Endothelial cell of umbilical vein (primary cell): ENCODE measurements around the gene SRP68. TPM values are rescaled to one million over a fixed set of nuclear protein-coding genes. Genes with fewer than 3 reads are reported as not detected.

Source experiments
- BruUV-seq: library from RNA; stranded (reverse); fragments of 400-500 nt; replicated peaks from 2 replicates; lab custom pipeline; 2021; lab: Mats Ljungman, UMichigan
- CTCF ChIA-PET: fragments of 300-600, 350-600 bp; sonication (Branson Sonifier 250); formaldehyde crosslinking; loops from one replicate; lab custom pipeline; 2021; ENCODE audit warnings: antibody characterized with exemption, inconsistent platforms; lab: Charles Lee
- POLR2A ChIA-PET: fragments of 300-600, 350-600 bp; sonication (Branson Sonifier 250); formaldehyde crosslinking; loops from one replicate; lab custom pipeline; 2021; ENCODE audit warnings: antibody characterized with exemption, inconsistent platforms; lab: Charles Lee
- DNase-seq: peaks from one replicate; pipeline ENCODE4 v3.0.0-alpha.2; 2011; ENCODE audit warnings: low read depth, low spot score
- FAIRE-seq: peaks from 2 replicates; lab custom pipeline; 2011; peaks lifted over from hg19 to GRCh38; lab: Jason Lieb, UNC
- H2AFZ ChIP-seq: 2 replicates; pipeline ENCODE4 v1.6.0; 2012; ENCODE audit warnings: low read depth, low read length, control low read depth, inconsistent platforms
- H3K27ac ChIP-seq: 2 replicates; pipeline ENCODE4 v1.5.1; 2011; ENCODE audit warnings: low read depth, mild to moderate bottlenecking, control low read depth, low read length, moderate library complexity; ENCODE audit not compliant: insufficient read depth
- H3K27me3 ChIP-seq, 2 experiments: 2 replicates each; pipeline versions ENCODE4 v1.6.0 to v1.6.1; 2011; ENCODE audit warnings: low read length in 2 of 2, mixed read lengths in 1 of 2; ENCODE audit not compliant: control insufficient read depth in 2 of 2, insufficient read depth in 2 of 2
- H3K36me3 ChIP-seq, 2 experiments: 2 replicates in 1 of 2; 3 replicates in 1 of 2; pipeline ENCODE4 v1.5.1; 2011; ENCODE audit warnings: low read length in 2 of 2, mild to moderate bottlenecking in 1 of 2, moderate library complexity in 1 of 2; ENCODE audit not compliant: control insufficient read depth in 2 of 2, insufficient read depth in 2 of 2; ENCODE audit errors: extremely low read depth in 1 of 2
- H3K4me1 ChIP-seq: 3 replicates; pipeline ENCODE4 v1.5.1; 2011; ENCODE audit warnings: mild to moderate bottlenecking, low read length; ENCODE audit not compliant: control insufficient read depth, insufficient read depth; ENCODE audit errors: extremely low read depth
- H3K4me2 ChIP-seq: 2 replicates; pipeline ENCODE4 v1.6.1; 2011; ENCODE audit warnings: low read length, control low read depth, mixed read lengths; ENCODE audit not compliant: insufficient read depth
- H3K4me3 ChIP-seq, 3 experiments: fragments of 200-600 bp in 1 of 3; sonication (generic), shearing (Covaris generic) in 1 of 3; replicated peaks in 1 of 3; 2 replicates each; pipeline ENCODE4 v1.5.1; 2011 to 2016; ENCODE audit warnings: control low read depth in 3 of 3, low read length in 3 of 3, mild to moderate bottlenecking in 2 of 3, inconsistent platforms in 1 of 3, low read depth in 1 of 3, moderate library complexity in 1 of 3; ENCODE audit not compliant: insufficient read depth in 1 of 3
- H3K79me2 ChIP-seq: 2 replicates; pipeline ENCODE4 v1.6.0; 2012; ENCODE audit warnings: low read length, inconsistent platforms; ENCODE audit not compliant: control insufficient read depth, insufficient read depth
- H3K9ac ChIP-seq: replicated peaks from 2 replicates; pipeline ENCODE3; 2011; ENCODE audit warnings: low read length, control low read depth; ENCODE audit not compliant: insufficient read depth; ENCODE audit errors: extremely low read depth
- H3K9me1 ChIP-seq: replicated peaks from 3 replicates; pipeline ENCODE4 v1.6.0; 2011; ENCODE audit warnings: mild to moderate bottlenecking, low read length; ENCODE audit not compliant: control insufficient read depth, insufficient read depth; ENCODE audit errors: extremely low read depth
- H3K9me3 ChIP-seq: replicated peaks from 2 replicates; pipeline ENCODE4 v1.5.1; 2012; ENCODE audit warnings: low read length, inconsistent platforms; ENCODE audit not compliant: control insufficient read depth, insufficient read depth
- H4K20me1 ChIP-seq: replicated peaks from 2 replicates; pipeline ENCODE3; 2011; ENCODE audit warnings: mild to moderate bottlenecking, low read length; ENCODE audit not compliant: control insufficient read depth, insufficient read depth; ENCODE audit errors: extremely low read depth
- EZH2 ChIP-seq: IDR thresholded peaks from 2 replicates; pipeline ENCODE4 v1.6.1; 2012; ENCODE audit warnings: borderline replicate concordance, low read depth, mild to moderate bottlenecking, moderate library complexity, low read length, inconsistent platforms; ENCODE audit not compliant: severe bottlenecking
- FOS ChIP-seq: IDR thresholded peaks from 2 replicates; pipeline ENCODE4 v1.6.1; 2011; ENCODE audit warnings: mild to moderate bottlenecking, low read length, moderate library complexity, borderline replicate concordance; ENCODE audit not compliant: insufficient read depth
- GATA2 ChIP-seq: IDR thresholded peaks from 2 replicates; pipeline ENCODE4 v1.7.0; 2011; ENCODE audit warnings: low read depth, mild to moderate bottlenecking, moderate library complexity, mixed read lengths, low read length; ENCODE audit not compliant: insufficient read length, insufficient read depth
- JUN ChIP-seq: IDR thresholded peaks from 2 replicates; pipeline ENCODE4 v1.6.1; 2011; ENCODE audit warnings: borderline replicate concordance, low read depth; ENCODE audit not compliant: insufficient read length, insufficient read depth
- MYC ChIP-seq: IDR thresholded peaks from one replicate; pipeline ENCODE4 v1.6.1; 2011; ENCODE audit warnings: mild to moderate bottlenecking, low read depth, low read length
- POLR2A ChIP-seq: IDR thresholded peaks from 2 replicates; pipeline ENCODE4 v1.6.1; 2012; ENCODE audit warnings: low read depth, mild to moderate bottlenecking, control low read depth, low read length
- POLR2AphosphoS5 ChIP-seq: IDR thresholded peaks from 2 replicates; pipeline ENCODE4 v1.6.1; 2012; ENCODE audit warnings: low read depth, mild to moderate bottlenecking, control low read depth, low read length, moderate library complexity; ENCODE audit not compliant: insufficient read depth
- dilution Hi-C: fragments of 300-500 bp; cut with MboI; formaldehyde crosslinking; loops from one replicate; pipeline ENCODE4 v1.15.0; 2019; ENCODE audit warnings: low sequenced_read_pairs; ENCODE audit not compliant: extremely low pct_ligation_motif_present
- intact Hi-C: fragments of 100-400 bp; cut with micrococcal nuclease; formaldehyde crosslinking; loops from one replicate; pipeline ENCODE4 v1.10.0; 2022
- polyA plus RNA-seq, 4 experiments: library from polyadenylated mRNA; depleted of rRNA in 3 of 4; stranded (reverse) in 3 of 4; unstranded in 1 of 4; fragments of >200 nt; gene quantifications; 2 replicates each; pipeline versions ENCODE4 v1.2.1 to v1.2.3, GENCODE V29; 2011 to 2012; ENCODE audit warnings: missing spikeins in 1 of 4
- total RNA-seq: library from RNA; stranded (reverse); gene quantifications from 2 replicates; pipeline ENCODE4 v1.2.3, GENCODE V29; 2021
- TF ChIP-seq, protein P1 (sequence below): IDR thresholded peaks from 2 replicates; pipeline ENCODE4 v1.6.1; 2011; ENCODE audit not compliant: insufficient read depth, insufficient read length
- TF ChIP-seq, protein P2 (sequence below), 2 donors: IDR thresholded peaks; 1 replicate in 1 of 2; 2 replicates in 1 of 2; pipeline ENCODE4 v1.5.1; 2011; ENCODE audit warnings: low read length in 2 of 2, mild to moderate bottlenecking in 2 of 2, moderate library complexity in 2 of 2, control low read depth in 1 of 2, inconsistent platforms in 1 of 2, low read depth in 1 of 2; ENCODE audit not compliant: insufficient read depth in 1 of 2; ENCODE audit errors: extremely low read depth in 1 of 2

Gene SRP68
- total and polyA plus RNA-seq, 2 donors (not counting 3 experiments of a cell fraction or from before 2014, with no cell fraction given), result 64.6 to 81.7 TPM

DNA sequence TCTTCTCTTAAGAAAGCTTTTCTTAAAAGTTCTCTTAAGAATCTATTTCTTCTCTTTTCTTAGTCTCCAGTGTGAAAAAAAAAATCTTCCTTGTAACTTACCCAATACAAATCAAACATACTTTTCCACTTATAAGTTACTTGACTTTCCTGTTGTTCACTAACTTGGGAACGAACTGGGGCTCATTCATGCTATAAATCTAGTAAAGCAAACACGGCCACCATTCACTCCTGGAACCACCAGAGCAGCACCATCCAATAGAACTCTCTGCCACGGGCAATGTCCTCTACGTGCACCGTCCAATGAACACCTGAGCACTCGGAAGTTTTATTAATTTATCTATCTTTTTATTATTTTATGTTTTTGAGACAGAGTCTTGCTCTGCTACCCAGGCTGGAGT is 20.8 kb downstream of the SRP68 start:
- H3K9ac ChIP-seq, result no peak overlapping the region
- dilution Hi-C loops (no loop called here), intact Hi-C loops (no loop called here)
- H3K27ac ChIP-seq, result no peak overlapping the region
- H3K9me3 ChIP-seq, result no peaks in the 10 kb centered on the region
- H3K9me1 ChIP-seq, result no peaks in the 10 kb centered on the region
- no peak overlapping the region for H3K4me3 ChIP-seq
- no peak overlapping the region for H2AFZ ChIP-seq
- no TSS peak for BruUV-seq
- ChIA-PET CTCF (no interaction called here), POLR2A (no interaction called here)
- no peak for DNase-seq
- H3K27me3 ChIP-seq, result no peaks in the 10 kb centered on the region
- no peak overlapping the region for H3K4me2 ChIP-seq
- TF ChIP-seq POLR2A (no peak), EZH2 (no peak), POLR2AphosphoS5 (no peak), JUN (no peak)
- FAIRE-seq, result no peak
- peaks cover 16 to 29% of the 10 kb centered on the region in 2 experiments for H3K36me3 ChIP-seq
- peaks cover 18% of the 10 kb centered on the region for H3K4me1 ChIP-seq
- H4K20me1 ChIP-seq, result no peaks in the 10 kb centered on the region
- H3K79me2 ChIP-seq, result peaks cover 20% of the 10 kb centered on the region

DNA sequence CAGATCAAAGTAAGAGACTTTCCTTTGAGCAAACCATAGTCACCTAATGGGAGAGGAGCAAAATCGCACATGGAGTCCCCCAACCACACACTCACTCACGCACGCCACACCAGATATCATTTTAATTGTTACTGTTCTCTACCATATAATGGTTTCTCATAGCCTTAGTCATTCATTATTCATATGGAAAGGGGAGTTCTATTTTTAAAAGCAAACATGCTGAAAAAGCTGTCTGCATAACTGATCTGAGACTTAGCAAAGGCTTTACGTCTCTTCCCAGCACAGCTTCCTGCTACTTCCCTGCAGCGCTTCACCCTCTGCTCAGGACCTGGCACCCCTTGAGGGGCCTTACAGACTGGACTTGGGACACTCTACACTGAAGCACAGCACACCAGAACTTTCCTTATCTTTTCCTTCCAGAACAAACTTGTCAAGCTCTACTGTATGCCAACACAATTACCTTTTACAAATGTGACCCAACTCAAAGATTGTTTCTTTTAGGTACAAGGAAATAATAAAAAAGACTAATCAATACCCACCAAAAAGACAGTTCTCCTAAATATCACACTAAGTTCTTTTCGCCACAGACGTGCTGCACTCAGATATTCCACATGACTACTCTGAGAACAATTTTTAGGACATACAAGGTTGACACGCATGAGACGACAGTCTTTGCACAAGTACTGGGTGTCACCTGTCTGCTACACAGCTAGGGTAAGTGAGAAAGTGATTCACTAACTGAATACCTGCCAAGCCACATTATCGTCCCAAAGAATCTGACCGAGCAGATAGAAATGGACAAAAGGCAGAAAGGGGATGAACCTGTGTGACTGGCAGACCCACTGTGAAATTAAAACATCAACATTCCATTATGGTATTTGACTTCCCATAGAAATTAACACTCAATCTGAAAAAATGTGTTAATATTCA is 21.5 kb downstream of the SRP68 start:
- intact Hi-C loops, result no loop called here
- dilution Hi-C loops, result no loop called here
- CTCF ChIA-PET, result interaction anchor here (1.1 kb wide), 1 partner anchor 37 kb away, joined by 3 read pairs; no protein-coding TSS in a partner anchor
- no peak for DNase-seq
- Histone ChIP-seq H3K27me3 (no peaks in the 10 kb centered on the region), H4K20me1 (no peaks in the 10 kb centered on the region), H3K9me3 (no peaks in the 10 kb centered on the region), H3K4me2 (no peak overlapping the region), H3K36me3 (peaks cover 16 to 30% of the 10 kb centered on the region in 2 experiments), H3K4me3 (no peak overlapping the region), H3K4me1 (peaks cover 18% of the 10 kb centered on the region), H3K79me2 (peaks cover 20% of the 10 kb centered on the region), H3K9me1 (no peaks in the 10 kb centered on the region), H3K27ac (no peak overlapping the region), H2AFZ (no peak overlapping the region), H3K9ac (no peak overlapping the region)
- no TSS peak for BruUV-seq
- TF ChIP-seq MYC (no peak), POLR2A (no peak), EZH2 (no peak), POLR2AphosphoS5 (no peak), GATA2 (no peak), FOS (no peak), JUN (no peak)
- TF ChIP-seq, protein P1, sequence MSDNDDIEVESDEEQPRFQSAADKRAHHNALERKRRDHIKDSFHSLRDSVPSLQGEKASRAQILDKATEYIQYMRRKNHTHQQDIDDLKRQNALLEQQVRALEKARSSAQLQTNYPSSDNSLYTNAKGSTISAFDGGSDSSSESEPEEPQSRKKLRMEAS, result no peak
- TF ChIP-seq, protein P2, sequence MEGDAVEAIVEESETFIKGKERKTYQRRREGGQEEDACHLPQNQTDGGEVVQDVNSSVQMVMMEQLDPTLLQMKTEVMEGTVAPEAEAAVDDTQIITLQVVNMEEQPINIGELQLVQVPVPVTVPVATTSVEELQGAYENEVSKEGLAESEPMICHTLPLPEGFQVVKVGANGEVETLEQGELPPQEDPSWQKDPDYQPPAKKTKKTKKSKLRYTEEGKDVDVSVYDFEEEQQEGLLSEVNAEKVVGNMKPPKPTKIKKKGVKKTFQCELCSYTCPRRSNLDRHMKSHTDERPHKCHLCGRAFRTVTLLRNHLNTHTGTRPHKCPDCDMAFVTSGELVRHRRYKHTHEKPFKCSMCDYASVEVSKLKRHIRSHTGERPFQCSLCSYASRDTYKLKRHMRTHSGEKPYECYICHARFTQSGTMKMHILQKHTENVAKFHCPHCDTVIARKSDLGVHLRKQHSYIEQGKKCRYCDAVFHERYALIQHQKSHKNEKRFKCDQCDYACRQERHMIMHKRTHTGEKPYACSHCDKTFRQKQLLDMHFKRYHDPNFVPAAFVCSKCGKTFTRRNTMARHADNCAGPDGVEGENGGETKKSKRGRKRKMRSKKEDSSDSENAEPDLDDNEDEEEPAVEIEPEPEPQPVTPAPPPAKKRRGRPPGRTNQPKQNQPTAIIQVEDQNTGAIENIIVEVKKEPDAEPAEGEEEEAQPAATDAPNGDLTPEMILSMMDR (IDR thresholded peaks at IDR 0.05; ENCODE audit: extremely low read depth in 1 of 2, insufficient read depth in 1 of 2, low read depth in 1 of 2, low read length in 2 of 2), result no peak
- no peak for FAIRE-seq
- POLR2A ChIA-PET, result no interaction called here
